AG10803 (cell line): ENCODE data around the gene PRSS53.

Experiments used
- DNase-seq: peaks from one replicate; pipeline ENCODE4 v3.0.0; 2010; ENCODE audit warnings: low read depth
- H3K4me3 ChIP-seq: 2 replicates; pipeline ENCODE4 v1.5.1; 2011; ENCODE audit warnings: mild to moderate bottlenecking, low read length, control low read depth
- TF ChIP-seq, protein P1 (sequence below): conservative IDR thresholded peaks from 2 replicates; pipeline ENCODE4 v1.5.1; 2011; ENCODE audit warnings: mild to moderate bottlenecking, low read length, control low read depth, inconsistent platforms

The PRSS53 gene

DNA sequence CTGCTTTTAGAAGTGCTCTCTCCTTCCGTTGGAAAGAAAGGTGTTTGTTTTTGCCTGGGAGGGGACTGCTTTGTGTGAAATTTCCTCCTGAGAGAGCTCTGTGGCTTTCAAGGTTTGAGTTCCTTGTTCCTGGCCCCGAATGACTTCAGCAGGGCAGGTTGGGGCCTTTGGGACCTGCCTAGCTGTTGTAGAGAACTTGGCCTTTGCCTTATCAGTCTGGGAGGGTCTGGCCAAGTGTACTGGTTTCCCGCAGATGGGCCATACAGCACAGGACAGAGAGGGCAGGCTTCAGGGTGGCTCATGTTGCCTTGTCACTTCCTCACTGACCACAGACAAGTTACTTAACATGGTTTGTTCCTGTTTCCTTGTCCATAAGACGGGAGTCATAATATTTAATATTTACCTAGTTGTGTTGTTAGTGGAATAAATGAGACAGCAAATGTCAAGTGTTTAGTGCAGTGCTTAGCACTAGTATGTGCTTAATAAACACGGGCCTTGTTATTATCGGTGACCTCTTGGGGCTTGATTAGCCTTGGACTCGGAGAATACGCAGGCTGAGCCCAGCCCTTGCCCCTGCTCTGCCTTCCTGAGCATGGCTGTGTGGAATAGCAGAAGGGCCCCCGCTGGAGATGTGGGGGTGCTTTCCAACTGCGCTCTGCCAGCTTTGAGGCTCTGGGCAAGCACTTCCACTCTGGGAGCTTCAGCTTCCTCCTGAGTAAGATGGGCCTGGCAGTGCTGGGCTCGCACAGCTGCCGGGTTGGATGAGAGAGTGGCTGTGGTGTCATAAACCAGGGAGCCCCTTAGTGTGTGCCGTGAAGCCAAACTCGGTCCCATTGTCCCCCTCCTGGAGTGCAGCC lies 40.2 kb upstream of the PRSS53 start:
- DNase-seq: no peak
- TF ChIP-seq, protein P1, sequence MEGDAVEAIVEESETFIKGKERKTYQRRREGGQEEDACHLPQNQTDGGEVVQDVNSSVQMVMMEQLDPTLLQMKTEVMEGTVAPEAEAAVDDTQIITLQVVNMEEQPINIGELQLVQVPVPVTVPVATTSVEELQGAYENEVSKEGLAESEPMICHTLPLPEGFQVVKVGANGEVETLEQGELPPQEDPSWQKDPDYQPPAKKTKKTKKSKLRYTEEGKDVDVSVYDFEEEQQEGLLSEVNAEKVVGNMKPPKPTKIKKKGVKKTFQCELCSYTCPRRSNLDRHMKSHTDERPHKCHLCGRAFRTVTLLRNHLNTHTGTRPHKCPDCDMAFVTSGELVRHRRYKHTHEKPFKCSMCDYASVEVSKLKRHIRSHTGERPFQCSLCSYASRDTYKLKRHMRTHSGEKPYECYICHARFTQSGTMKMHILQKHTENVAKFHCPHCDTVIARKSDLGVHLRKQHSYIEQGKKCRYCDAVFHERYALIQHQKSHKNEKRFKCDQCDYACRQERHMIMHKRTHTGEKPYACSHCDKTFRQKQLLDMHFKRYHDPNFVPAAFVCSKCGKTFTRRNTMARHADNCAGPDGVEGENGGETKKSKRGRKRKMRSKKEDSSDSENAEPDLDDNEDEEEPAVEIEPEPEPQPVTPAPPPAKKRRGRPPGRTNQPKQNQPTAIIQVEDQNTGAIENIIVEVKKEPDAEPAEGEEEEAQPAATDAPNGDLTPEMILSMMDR: no peak
- H3K4me3 ChIP-seq: no peak overlapping the region

DNA sequence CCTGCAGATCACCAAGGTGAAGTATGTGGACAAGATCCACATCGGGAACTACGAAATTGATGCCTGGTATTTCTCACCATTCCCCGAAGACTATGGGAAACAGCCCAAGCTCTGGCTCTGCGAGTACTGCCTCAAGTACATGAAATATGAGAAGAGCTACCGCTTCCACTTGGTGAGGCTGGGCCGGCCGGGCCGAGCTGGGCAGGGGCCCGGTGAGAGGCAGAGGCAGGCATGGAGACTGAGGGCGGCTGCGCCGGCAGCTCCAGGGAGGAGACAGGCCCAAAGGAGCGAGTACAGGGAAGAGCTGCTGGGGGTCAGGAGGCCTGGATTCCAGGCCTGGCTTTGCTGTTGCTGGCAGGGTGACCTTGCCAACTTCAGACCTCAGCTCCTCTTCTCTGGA lies 38.4 kb upstream of the PRSS53 start:
- TF ChIP-seq, protein P1: no peak
- H3K4me3 ChIP-seq: no peak overlapping the region
- DNase-seq: no peak

DNA sequence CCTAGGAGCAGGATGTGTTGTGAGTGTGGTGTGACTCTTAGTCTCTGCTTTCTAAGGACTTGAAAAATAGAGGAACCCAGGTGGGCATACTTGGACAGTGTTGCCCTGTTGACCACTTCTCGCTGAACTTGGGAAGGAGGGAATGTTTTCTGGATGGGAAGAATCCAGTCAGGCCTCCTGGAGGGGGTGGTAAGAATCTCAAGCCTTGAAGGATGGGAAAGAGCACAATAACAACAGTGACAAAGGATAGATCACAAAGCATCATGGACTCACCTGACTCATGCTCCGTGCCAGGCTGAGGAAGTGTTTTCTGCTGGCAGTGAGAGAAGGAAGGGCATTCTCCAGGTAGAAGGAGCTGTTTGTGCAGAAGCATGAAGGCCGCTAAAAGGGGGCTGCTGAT lies 37.1 kb upstream of the PRSS53 start:
- TF ChIP-seq, protein P1: no peak
- DNase-seq: no peak
- H3K4me3 ChIP-seq: no peak overlapping the region

DNA sequence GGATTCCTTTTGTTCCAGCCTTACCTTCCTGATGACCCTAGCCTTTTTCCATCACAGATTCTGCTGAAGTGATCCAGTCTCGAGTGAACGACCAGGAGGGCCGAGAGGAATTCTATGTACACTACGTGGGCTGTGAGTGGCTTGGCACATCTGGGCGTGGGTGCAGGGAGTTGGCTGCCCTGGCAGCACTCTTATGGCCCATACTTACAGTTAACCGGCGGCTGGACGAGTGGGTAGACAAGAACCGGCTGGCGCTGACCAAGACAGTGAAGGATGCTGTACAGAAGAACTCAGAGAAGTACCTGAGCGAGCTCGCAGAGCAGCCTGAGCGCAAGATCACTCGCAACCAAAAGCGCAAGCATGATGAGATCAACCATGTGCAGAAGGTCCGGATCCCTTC lies 31.4 kb upstream of the PRSS53 start:
- TF ChIP-seq, protein P1: no peak
- H3K4me3 ChIP-seq: no peak overlapping the region
- no peak for DNase-seq

DNA sequence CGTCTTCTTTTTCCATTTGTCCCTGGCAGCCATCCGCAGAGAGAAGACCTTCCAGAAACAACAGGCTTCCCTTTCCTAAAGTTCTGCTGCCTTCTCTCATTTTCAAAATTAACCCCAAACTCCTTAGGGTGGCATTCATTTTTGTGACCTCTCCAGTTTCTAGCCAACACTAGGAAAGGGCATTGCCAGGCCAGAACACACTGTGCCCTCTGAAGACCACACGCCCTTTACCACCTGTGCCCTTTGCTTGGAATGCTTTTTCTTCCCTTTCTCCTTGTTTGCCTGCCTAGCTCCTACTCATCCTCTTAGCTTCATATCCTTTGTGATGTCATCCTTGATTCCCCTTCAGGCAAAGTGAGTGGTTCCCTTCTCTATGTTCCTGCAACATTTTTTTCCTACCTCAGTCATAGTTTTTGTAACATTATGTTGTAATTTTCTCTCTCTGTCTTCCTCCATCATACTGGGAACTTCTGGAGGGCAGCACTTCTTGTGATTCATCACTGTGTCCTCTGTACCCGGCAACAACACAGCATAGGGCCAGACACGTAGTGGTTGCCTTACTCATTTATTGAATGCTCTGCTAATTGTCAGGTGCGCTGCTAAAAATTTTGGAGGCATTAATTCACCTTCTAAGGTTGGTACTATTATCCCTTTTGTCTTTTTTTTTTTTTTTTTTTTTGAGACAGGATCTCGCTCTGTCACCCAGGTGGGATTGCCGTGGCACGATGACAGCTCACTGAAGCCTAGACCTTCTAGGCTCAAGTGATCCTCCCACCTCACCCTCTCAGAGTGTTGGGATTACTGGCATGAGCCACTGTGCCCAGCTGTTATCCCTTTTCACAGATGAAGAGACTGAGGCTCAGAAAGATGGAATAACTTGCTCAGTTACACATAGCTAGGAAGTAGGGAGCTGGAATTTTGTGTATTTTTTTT lies 29.7 kb upstream of the PRSS53 start:
- peak; percentile 75 for DNase-seq
- H3K4me3 ChIP-seq: peak overlapping the region; percentile 87
- TF ChIP-seq, protein P1: no peak

DNA sequence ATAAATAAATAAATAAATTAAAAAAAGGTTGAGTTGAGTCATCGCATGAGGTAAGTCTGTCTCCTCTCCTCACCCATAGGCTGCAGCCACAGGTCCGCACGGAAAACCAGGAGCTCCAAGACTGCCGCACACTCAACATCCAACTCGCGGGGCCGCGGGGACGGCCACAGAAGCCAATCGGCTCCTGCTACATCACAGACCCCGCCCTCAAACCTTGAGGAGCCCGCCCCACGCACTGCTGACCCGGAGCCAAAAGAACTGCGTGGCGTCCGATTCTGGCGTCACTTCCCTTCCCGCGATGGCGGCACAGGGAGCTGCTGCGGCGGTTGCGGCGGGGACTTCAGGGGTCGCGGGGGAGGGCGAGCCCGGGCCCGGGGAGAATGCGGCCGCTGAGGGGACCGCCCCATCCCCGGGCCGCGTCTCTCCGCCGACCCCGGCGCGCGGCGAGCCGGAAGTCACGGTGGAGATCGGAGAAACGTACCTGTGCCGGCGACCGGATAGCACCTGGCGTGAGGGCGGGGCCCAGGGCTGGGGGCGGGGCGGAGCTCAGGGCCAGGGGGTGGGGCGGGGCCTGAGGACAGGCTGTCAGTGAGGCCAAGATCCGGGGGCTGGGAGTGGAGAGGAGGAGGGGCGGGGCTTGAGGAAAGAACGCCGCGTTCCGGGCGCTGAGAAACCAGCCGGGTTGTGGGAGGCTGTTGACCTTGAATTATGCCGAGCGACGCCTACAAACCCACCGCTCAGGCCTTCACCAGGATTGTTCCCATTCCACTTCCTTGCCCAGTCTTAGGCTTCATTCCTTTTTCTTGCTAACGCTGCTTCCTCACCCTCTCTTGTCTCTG lies 28.9 kb upstream of the PRSS53 start, which contains the start of gene KAT8:
TSS of gene KAT8 (plus strand) at position 281 of the 839 bp plus-strand sequence. CDS start at position 299, 18 bp downstream.
- H3K4me3 ChIP-seq: peak within 1 kb of the TSS; percentile 87
- peak; percentile 96 for DNase-seq
- TF ChIP-seq, protein P1: no peak
